ENCODE measurements around the gene KCNE1.

KCNE1 gene

GRCh38 chr21:34534522-34534921, 22.5 kb upstream of the KCNE1 start:
- DNase-seq: no peak

- DNase-seq: no peak
Observed at GRCh38 chr21:34533938-34534337, 21.9 kb upstream of the KCNE1 start.

GRCh38 chr21:34531399-34531798, 19.4 kb upstream of the KCNE1 start:
- no peak for DNase-seq

GRCh38 chr21:34530261-34530660, 18.3 kb upstream of the KCNE1 start:
- DNase-seq: no peak

GRCh38 chr21:34528131-34528561, 16.1 kb upstream of the KCNE1 start:
- DNase-seq: no peak

GRCh38 chr21:34526618-34527290, 14.7 kb upstream of the KCNE1 start:
- no peak for DNase-seq

- no peak for DNase-seq
Observed at GRCh38 chr21:34526241-34526617, 14.2 kb upstream of the KCNE1 start.

- no peak for DNase-seq
Observed at GRCh38 chr21:34524646-34525601, 12.9 kb upstream of the KCNE1 start.

GRCh38 chr21:34523019-34523555, 11.1 kb upstream of the KCNE1 start:
- no peak for DNase-seq

- no peak for DNase-seq
Observed at GRCh38 chr21:34522284-34522683, 10.3 kb upstream of the KCNE1 start.

GRCh38 chr21:34521561-34521960, 9.6 kb upstream of the KCNE1 start:
- DNase-seq: no peak

GRCh38 chr21:34520764-34521508, 8.9 kb upstream of the KCNE1 start:
- DNase-seq: no peak

- no peak for DNase-seq
Observed at GRCh38 chr21:34520281-34520680, 8.3 kb upstream of the KCNE1 start.

- no peak for DNase-seq
Observed at GRCh38 chr21:34519694-34520093, 7.7 kb upstream of the KCNE1 start.

GRCh38 chr21:34519016-34519415, 7.0 kb upstream of the KCNE1 start:
- no peak for DNase-seq

- DNase-seq: no peak
Observed at GRCh38 chr21:34518301-34518700, 6.3 kb upstream of the KCNE1 start.

- no peak for DNase-seq
Observed at GRCh38 chr21:34517491-34518245, 5.7 kb upstream of the KCNE1 start.

- DNase-seq: no peak
Observed at GRCh38 chr21:34517039-34517438, 5.0 kb upstream of the KCNE1 start.

GRCh38 chr21:34514576-34515115, 2.6 kb upstream of the KCNE1 start:
- no peak for DNase-seq

- no peak for DNase-seq
Observed at GRCh38 chr21:34513129-34513675, 1.2 kb upstream of the KCNE1 start.

GRCh38 chr21:34511181-34511580, 829 bp downstream of the KCNE1 start:
- no peak for DNase-seq
